Calu3 (cell line): ENCODE data around the gene SLC7A6. TPM values are rescaled to one million over a fixed set of nuclear protein-coding genes. Genes with fewer than 3 reads are reported as not detected.

Experiments used
- BruUV-seq: library from RNA; stranded (reverse); fragments of 400-500 nt; replicated peaks from 2 replicates; lab custom pipeline; 2021; lab: Mats Ljungman, UMichigan
- CTCF ChIA-PET: fragments of 300-600 bp; sonication (Branson Sonifier 250); formaldehyde crosslinking; loops from one replicate; lab custom pipeline; 2022; ENCODE audit warnings: antibody characterized with exemption; lab: Charles Lee
- DNase-seq: peaks from one replicate; pipeline ENCODE4 v3.0.0; 2022
- H3K27ac Mint-ChIP-seq: one replicate; pipeline ENCODE4 v1.8.0; 2022; ENCODE audit warnings: mixed read lengths; ENCODE audit not compliant: unreplicated experiment
- H3K27me3 Mint-ChIP-seq: one replicate; pipeline ENCODE4 v1.8.0; 2022; ENCODE audit warnings: mixed read lengths; ENCODE audit not compliant: unreplicated experiment
- H3K36me3 Mint-ChIP-seq: one replicate; pipeline ENCODE4 v1.8.0; 2022; ENCODE audit warnings: mild to moderate bottlenecking, moderate library complexity, mixed read lengths; ENCODE audit not compliant: insufficient read depth, unreplicated experiment
- H3K4me1 Mint-ChIP-seq: one replicate; pipeline ENCODE4 v1.8.0; 2022; ENCODE audit warnings: mild to moderate bottlenecking, low read depth, mixed read lengths; ENCODE audit not compliant: unreplicated experiment
- H3K4me3 Mint-ChIP-seq: one replicate; pipeline ENCODE4 v1.8.0; 2022; ENCODE audit warnings: mild to moderate bottlenecking, low read depth, moderate library complexity, mixed read lengths; ENCODE audit not compliant: unreplicated experiment
- H3K9me3 Mint-ChIP-seq: one replicate; pipeline ENCODE4 v1.8.0; 2022; ENCODE audit warnings: low read depth, mixed read lengths; ENCODE audit not compliant: unreplicated experiment
- CTCF ChIP-seq: fragments of 200-600 bp; IDR thresholded peaks from one replicate; pipeline ENCODE4 v1.8.0; 2022; ENCODE audit warnings: antibody characterized with exemption; ENCODE audit not compliant: unreplicated experiment
- intact Hi-C: fragments of 100-400 bp; cut with micrococcal nuclease; formaldehyde crosslinking; loops from one replicate; pipeline ENCODE4 v1.10.0; 2022; ENCODE audit not compliant: unreplicated experiment
- total RNA-seq: library from RNA; stranded (reverse); gene quantifications from 2 replicates; pipeline ENCODE4 v1.2.3, GENCODE V29; 2022

SLC7A6 gene
- total RNA-seq, 1 experiment from 2014 or later: 45.4 TPM

- no peaks in the 10 kb centered on the region for H3K27me3 Mint-ChIP-seq
These were observed 17.2 kb downstream of the SLC7A6 start for GRCh38 chr16:68281368-68282063.

GRCh38 chr16:68282064-68282452 lies 17.7 kb downstream of the SLC7A6 start:
- TF ChIP-seq CTCF: no peak
- CTCF ChIA-PET: no interaction called here
- H3K27me3 Mint-ChIP-seq: no peaks in the 10 kb centered on the region
- no TSS peak for BruUV-seq
- H3K4me1 Mint-ChIP-seq: no peaks in the 10 kb centered on the region
- H3K9me3 Mint-ChIP-seq: no peaks in the 10 kb centered on the region
- H3K27ac Mint-ChIP-seq: no peak overlapping the region
- H3K36me3 Mint-ChIP-seq: peaks cover 13% of the 10 kb centered on the region
- DNase-seq: no peak
- intact Hi-C loops: no loop called here
- H3K4me3 Mint-ChIP-seq: no peak overlapping the region

More at GRCh38 chr16:68281368-68282063, 17.2 kb downstream of the SLC7A6 start:
- CTCF ChIA-PET: interaction anchor here (1.4 kb wide), 1 partner anchor 29 kb away, joined by 5 read pairs; the partner anchor contains the start of genes PRMT7 and SLC7A6OS
- Mint-ChIP-seq H3K27ac (no peak overlapping the region), H3K4me3 (no peak overlapping the region), H3K4me1 (no peaks in the 10 kb centered on the region), H3K36me3 (peaks cover 12% of the 10 kb centered on the region), H3K9me3 (no peaks in the 10 kb centered on the region)
- no peak for TF ChIP-seq CTCF
- no TSS peak for BruUV-seq
- intact Hi-C loops: no loop called here
- no peak for DNase-seq

- H3K27me3 Mint-ChIP-seq: no peaks in the 10 kb centered on the region
- H3K36me3 Mint-ChIP-seq: peaks cover 19% of the 10 kb centered on the region
- TF ChIP-seq CTCF: no peak
- DNase-seq: no peak
- H3K9me3 Mint-ChIP-seq: no peaks in the 10 kb centered on the region
- intact Hi-C loops: no loop called here
- H3K4me3 Mint-ChIP-seq: no peak overlapping the region
- H3K27ac Mint-ChIP-seq: no peak overlapping the region
- CTCF ChIA-PET: interaction anchor here (0.6 kb wide), 1 partner anchor 243 kb away, joined by 3 read pairs; no protein-coding TSS in a partner anchor
- H3K4me1 Mint-ChIP-seq: no peaks in the 10 kb centered on the region
- no TSS peak for BruUV-seq
These were observed 19.0 kb downstream of the SLC7A6 start for GRCh38 chr16:68283346-68283745.

GRCh38 chr16:68283801-68284598 lies 19.7 kb downstream of the SLC7A6 start:
- BruUV-seq: no TSS peak
- no peaks in the 10 kb centered on the region for H3K27me3 Mint-ChIP-seq
- H3K4me1 Mint-ChIP-seq: no peaks in the 10 kb centered on the region
- TF ChIP-seq CTCF: no peak
- no peak overlapping the region for H3K27ac Mint-ChIP-seq
- H3K9me3 Mint-ChIP-seq: no peaks in the 10 kb centered on the region
- H3K4me3 Mint-ChIP-seq: no peak overlapping the region
- intact Hi-C loops: loop anchor here (1.0 kb wide), 1 partner anchor 18 kb away; no protein-coding TSS in a partner anchor
- CTCF ChIA-PET: interaction anchor here (0.6 kb wide), 2 partner anchors 19 to 244 kb away, joined by 3 to 4 read pairs; no protein-coding TSS in a partner anchor
- peaks cover 19% of the 10 kb centered on the region for H3K36me3 Mint-ChIP-seq
- no peak for DNase-seq
